HepG2 (cell line): Measurements from ENCODE around the gene ACTN1.

Experiments used
- ELF1 ChIP-seq: sonication (generic); formaldehyde crosslinking; IDR thresholded peaks from 2 replicates; pipeline ENCODE4 v1.4.0; 2020; ENCODE audit warnings: missing genetic modification reagents
- KAT2B ChIP-seq: fragments of 150-350 bp; IDR thresholded peaks from 2 replicates; pipeline ENCODE4 v1.6.1; 2014; ENCODE audit warnings: low read depth, low read length, borderline replicate concordance
- MTF1 ChIP-seq: sonication (generic); formaldehyde crosslinking; IDR thresholded peaks from 2 replicates; pipeline ENCODE4 v1.5.0; 2020; ENCODE audit warnings: missing genetic modification reagents
- NR2C2 ChIP-seq: sonication (generic); formaldehyde crosslinking; IDR thresholded peaks from 2 replicates; pipeline ENCODE4 v1.4.0; 2020; ENCODE audit warnings: missing genetic modification reagents, mild to moderate bottlenecking, moderate library complexity, borderline replicate concordance
- POLR2A ChIP-seq, 2 experiments: IDR thresholded peaks; 2 replicates each; pipeline ENCODE4 v1.6.1; 2011; ENCODE audit warnings: low read depth in 2 of 2, low read length in 2 of 2, mild to moderate bottlenecking in 1 of 2, moderate library complexity in 1 of 2; ENCODE audit not compliant: insufficient read depth in 1 of 2
- SNAI1 ChIP-seq: sonication (generic); formaldehyde crosslinking; IDR thresholded peaks from 2 replicates; pipeline ENCODE4 v1.5.0; 2020; ENCODE audit warnings: mild to moderate bottlenecking, missing genetic modification reagents, borderline replicate concordance
- U2AF1 ChIP-seq: fragments of 200-400 bp; formaldehyde crosslinking; optimal IDR thresholded peaks from 2 replicates; pipeline ENCODE3; 2017; ENCODE audit warnings: mild to moderate bottlenecking, low read depth, low read length
- TF ChIP-seq, protein P1 (sequence below): sonication (generic); formaldehyde crosslinking; IDR thresholded peaks from 2 replicates; pipeline ENCODE4 v1.4.0; 2020; ENCODE audit warnings: missing genetic modification reagents
- TF ChIP-seq, protein P2 (sequence below): sonication (generic); formaldehyde crosslinking; IDR thresholded peaks from 2 replicates; pipeline ENCODE4 v1.9.0; 2021; ENCODE audit warnings: mild to moderate bottlenecking, missing genetic modification reagents

DNA sequence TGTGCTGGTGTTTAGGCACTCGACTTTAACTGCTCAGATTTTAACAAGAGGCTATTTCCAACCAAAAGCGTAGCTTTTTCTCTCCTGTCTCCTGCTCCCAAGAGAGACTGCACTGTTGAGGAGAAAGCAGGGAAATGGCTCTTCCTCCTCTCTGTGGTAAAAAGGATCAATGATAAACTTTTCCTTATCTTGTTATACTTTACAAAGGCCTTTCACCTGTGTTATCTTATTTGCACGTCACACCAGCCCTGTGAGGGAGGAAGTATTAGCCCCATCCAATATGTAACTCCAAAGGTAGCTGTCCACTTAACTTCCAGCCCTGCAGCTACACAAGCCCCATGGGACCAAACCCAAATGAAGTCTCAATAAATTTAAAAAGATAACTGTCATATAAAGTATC, 153.4 kb downstream of the ACTN1 start:
- TF ChIP-seq MTF1 (CRISPR knock-in tag), result no peak
- TF ChIP-seq U2AF1, result no peak
- no peak for TF ChIP-seq KAT2B
- no peak for TF ChIP-seq POLR2A (IDR thresholded peaks at IDR 0.05; ENCODE audit: insufficient read depth in 1 of 2, low read depth in 2 of 2, low read length in 2 of 2)
- no peak for TF ChIP-seq NR2C2
- TF ChIP-seq, protein P1, sequence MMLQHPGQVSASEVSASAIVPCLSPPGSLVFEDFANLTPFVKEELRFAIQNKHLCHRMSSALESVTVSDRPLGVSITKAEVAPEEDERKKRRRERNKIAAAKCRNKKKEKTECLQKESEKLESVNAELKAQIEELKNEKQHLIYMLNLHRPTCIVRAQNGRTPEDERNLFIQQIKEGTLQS (CRISPR knock-in tag), result no peak
- TF ChIP-seq, protein P2, sequence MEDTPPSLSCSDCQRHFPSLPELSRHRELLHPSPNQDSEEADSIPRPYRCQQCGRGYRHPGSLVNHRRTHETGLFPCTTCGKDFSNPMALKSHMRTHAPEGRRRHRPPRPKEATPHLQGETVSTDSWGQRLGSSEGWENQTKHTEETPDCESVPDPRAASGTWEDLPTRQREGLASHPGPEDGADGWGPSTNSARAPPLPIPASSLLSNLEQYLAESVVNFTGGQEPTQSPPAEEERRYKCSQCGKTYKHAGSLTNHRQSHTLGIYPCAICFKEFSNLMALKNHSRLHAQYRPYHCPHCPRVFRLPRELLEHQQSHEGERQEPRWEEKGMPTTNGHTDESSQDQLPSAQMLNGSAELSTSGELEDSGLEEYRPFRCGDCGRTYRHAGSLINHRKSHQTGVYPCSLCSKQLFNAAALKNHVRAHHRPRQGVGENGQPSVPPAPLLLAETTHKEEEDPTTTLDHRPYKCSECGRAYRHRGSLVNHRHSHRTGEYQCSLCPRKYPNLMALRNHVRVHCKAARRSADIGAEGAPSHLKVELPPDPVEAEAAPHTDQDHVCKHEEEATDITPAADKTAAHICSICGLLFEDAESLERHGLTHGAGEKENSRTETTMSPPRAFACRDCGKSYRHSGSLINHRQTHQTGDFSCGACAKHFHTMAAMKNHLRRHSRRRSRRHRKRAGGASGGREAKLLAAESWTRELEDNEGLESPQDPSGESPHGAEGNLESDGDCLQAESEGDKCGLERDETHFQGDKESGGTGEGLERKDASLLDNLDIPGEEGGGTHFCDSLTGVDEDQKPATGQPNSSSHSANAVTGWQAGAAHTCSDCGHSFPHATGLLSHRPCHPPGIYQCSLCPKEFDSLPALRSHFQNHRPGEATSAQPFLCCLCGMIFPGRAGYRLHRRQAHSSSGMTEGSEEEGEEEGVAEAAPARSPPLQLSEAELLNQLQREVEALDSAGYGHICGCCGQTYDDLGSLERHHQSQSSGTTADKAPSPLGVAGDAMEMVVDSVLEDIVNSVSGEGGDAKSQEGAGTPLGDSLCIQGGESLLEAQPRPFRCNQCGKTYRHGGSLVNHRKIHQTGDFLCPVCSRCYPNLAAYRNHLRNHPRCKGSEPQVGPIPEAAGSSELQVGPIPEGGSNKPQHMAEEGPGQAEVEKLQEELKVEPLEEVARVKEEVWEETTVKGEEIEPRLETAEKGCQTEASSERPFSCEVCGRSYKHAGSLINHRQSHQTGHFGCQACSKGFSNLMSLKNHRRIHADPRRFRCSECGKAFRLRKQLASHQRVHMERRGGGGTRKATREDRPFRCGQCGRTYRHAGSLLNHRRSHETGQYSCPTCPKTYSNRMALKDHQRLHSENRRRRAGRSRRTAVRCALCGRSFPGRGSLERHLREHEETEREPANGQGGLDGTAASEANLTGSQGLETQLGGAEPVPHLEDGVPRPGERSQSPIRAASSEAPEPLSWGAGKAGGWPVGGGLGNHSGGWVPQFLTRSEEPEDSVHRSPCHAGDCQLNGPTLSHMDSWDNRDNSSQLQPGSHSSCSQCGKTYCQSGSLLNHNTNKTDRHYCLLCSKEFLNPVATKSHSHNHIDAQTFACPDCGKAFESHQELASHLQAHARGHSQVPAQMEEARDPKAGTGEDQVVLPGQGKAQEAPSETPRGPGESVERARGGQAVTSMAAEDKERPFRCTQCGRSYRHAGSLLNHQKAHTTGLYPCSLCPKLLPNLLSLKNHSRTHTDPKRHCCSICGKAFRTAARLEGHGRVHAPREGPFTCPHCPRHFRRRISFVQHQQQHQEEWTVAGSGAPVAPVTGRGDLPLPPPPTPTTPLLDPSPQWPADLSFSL, result no peak
- no peak for TF ChIP-seq ELF1 (CRISPR knock-in tag)
- no peak for TF ChIP-seq SNAI1 (CRISPR knock-in tag)
